HepG2 (cell line): ENCODE results near the gene ACTA2. TPM values are rescaled to one million over a fixed set of nuclear protein-coding genes. Genes with fewer than 3 reads are reported as not detected.

Source experiments
- ATAC-seq: fragments of 200-7000 bp; cut with Tn5 transposase; 3 replicates; pipeline ENCODE4 v1.9.1; 2020; ENCODE audit warnings: mild to moderate bottlenecking, moderate library complexity
- BruUV-seq: library from RNA; stranded (reverse); fragments of 400-500 nt; replicated peaks from 2 replicates; lab custom pipeline; 2021; lab: Mats Ljungman, UMichigan
- CTCF ChIA-PET: fragments of 300-600 bp; formaldehyde crosslinking; extraction: SDS; loops from one replicate; lab custom pipeline; 2021; ENCODE audit warnings: low total read pairs, inconsistent platforms, low intra/inter-chr PET ratio; lab: Yijun Ruan, JAX
- POLR2A ChIA-PET: fragments of 350-600 bp; sonication (Branson Sonifier 250); formaldehyde crosslinking; loops from one replicate; lab custom pipeline; 2020; ENCODE audit warnings: antibody characterized with exemption, inconsistent platforms; lab: Yijun Ruan, JAX
- DNase-seq: peaks from one replicate; pipeline ENCODE4 v3.0.0-alpha.2; 2015; ENCODE audit warnings: low spot score
- FAIRE-seq: peaks from 3 replicates; lab custom pipeline; 2011; peaks lifted over from hg19 to GRCh38; lab: Jason Lieb, UNC
- H2AFZ ChIP-seq: one replicate; pipeline ENCODE4 v1.6.1; 2011; ENCODE audit warnings: low read length, inconsistent platforms
- H3K27ac ChIP-seq: fragments of 300-600 bp; 3 replicates; pipeline ENCODE4 v1.8.0; 2011; ENCODE audit warnings: mixed run types, mild to moderate bottlenecking, mixed read lengths, low read length, inconsistent platforms; ENCODE audit not compliant: insufficient read depth; ENCODE audit errors: extremely low read length
- H3K27me3 ChIP-seq, 2 experiments: fragments of 200-600 bp in 1 of 2; 2 replicates in 1 of 2; 3 replicates in 1 of 2; pipeline versions ENCODE4 v1.6.0 to v1.8.0; 2011; ENCODE audit warnings: low read length in 2 of 2, mild to moderate bottlenecking in 2 of 2, moderate library complexity in 2 of 2, inconsistent platforms in 1 of 2; ENCODE audit not compliant: insufficient read depth in 2 of 2, control insufficient read depth in 1 of 2
- H3K36me3 ChIP-seq, 2 experiments: fragments of 200-600 bp in 1 of 2; replicated peaks in 1 of 2; 2 replicates in 1 of 2; 3 replicates in 1 of 2; pipeline versions ENCODE4 v1.5.1 to v1.8.0; 2011; ENCODE audit warnings: low read length in 2 of 2, inconsistent platforms in 1 of 2; ENCODE audit not compliant: insufficient read depth in 2 of 2, control insufficient read depth in 1 of 2
- H3K4me1 ChIP-seq: 2 replicates; pipeline ENCODE4 v1.5.1; 2012; ENCODE audit warnings: low read length, inconsistent platforms; ENCODE audit not compliant: insufficient read depth
- H3K4me2 ChIP-seq: 2 replicates; pipeline ENCODE4 v1.6.0; 2011; ENCODE audit warnings: low read depth, low read length, inconsistent platforms
- H3K4me3 ChIP-seq, 3 experiments: fragments of 200-600 bp in 1 of 3; sonication (generic), shearing (Covaris generic) in 1 of 3; replicated peaks in 1 of 3; 2 replicates each; pipeline ENCODE4 v1.5.1; 2011 to 2016; ENCODE audit warnings: low read length in 3 of 3, inconsistent platforms in 2 of 3, low read depth in 2 of 3, mild to moderate bottlenecking in 2 of 3, control low read depth in 1 of 3, mixed read lengths in 1 of 3; ENCODE audit not compliant: insufficient read depth in 1 of 3
- H3K79me2 ChIP-seq: one replicate; pipeline ENCODE4 v1.6.1; 2011; ENCODE audit warnings: low read length, inconsistent platforms; ENCODE audit not compliant: insufficient read depth
- H3K9ac ChIP-seq: 2 replicates; pipeline ENCODE4 v1.6.0; 2011; ENCODE audit warnings: mild to moderate bottlenecking, low read depth, low read length, inconsistent platforms; ENCODE audit not compliant: insufficient read depth
- H3K9me3 ChIP-seq: 2 replicates; pipeline ENCODE4 v1.5.1; 2012; ENCODE audit warnings: mild to moderate bottlenecking, low read length
- H4K20me1 ChIP-seq: 2 replicates; pipeline ENCODE4 v1.6.0; 2011; ENCODE audit warnings: inconsistent platforms, mild to moderate bottlenecking, low read length, moderate library complexity; ENCODE audit not compliant: insufficient read depth
- BCLAF1 ChIP-seq: fragments of 450-650 bp; IDR thresholded peaks from 2 replicates; pipeline ENCODE4 v1.6.1; 2017; ENCODE audit warnings: mild to moderate bottlenecking
- ELF3 ChIP-seq: IDR thresholded peaks from 2 replicates; pipeline ENCODE4 v1.6.1; 2016; ENCODE audit warnings: missing genetic modification reagents, missing compliant biosample characterization
- HDAC6 ChIP-seq: fragments of 200-600 bp; sonication (generic); IDR thresholded peaks from 2 replicates; pipeline ENCODE4 v1.7.0; 2017; ENCODE audit warnings: mild to moderate bottlenecking, antibody characterized with exemption, low read length, low read depth
- HOMEZ ChIP-seq: IDR thresholded peaks from 2 replicates; pipeline ENCODE4 v1.6.1; 2016; ENCODE audit warnings: low read depth
- PHF5A ChIP-seq: IDR thresholded peaks from one replicate; pipeline ENCODE4 v1.6.1; 2018; ENCODE audit warnings: low read depth, missing genetic modification reagents; ENCODE audit not compliant: unreplicated experiment
- RELA ChIP-seq: sonication (generic); formaldehyde crosslinking; IDR thresholded peaks from 2 replicates; pipeline ENCODE4 v1.4.0; 2020; ENCODE audit warnings: missing genetic modification reagents
- SALL2 ChIP-seq: sonication (generic); formaldehyde crosslinking; IDR thresholded peaks from 2 replicates; pipeline ENCODE4 v1.8.1; 2023; ENCODE audit warnings: mild to moderate bottlenecking, missing genetic modification reagents, inconsistent platforms
- TCF7L2 ChIP-seq: IDR thresholded peaks from 2 replicates; pipeline ENCODE4 v1.6.1; 2011; ENCODE audit warnings: mild to moderate bottlenecking, low read depth, low read length, moderate library complexity
- TEAD2 ChIP-seq: sonication (generic); formaldehyde crosslinking; IDR thresholded peaks from 2 replicates; pipeline ENCODE4 v1.9.0; 2021; ENCODE audit warnings: missing genetic modification reagents
- ZNF44 ChIP-seq: sonication (generic); formaldehyde crosslinking; IDR thresholded peaks from 2 replicates; pipeline ENCODE4 v1.5.1; 2020; ENCODE audit warnings: mild to moderate bottlenecking, missing genetic modification reagents
- ZNF569 ChIP-seq: sonication (generic); formaldehyde crosslinking; IDR thresholded peaks from 2 replicates; pipeline ENCODE4 v1.5.0; 2020; ENCODE audit warnings: mild to moderate bottlenecking, missing genetic modification reagents, moderate library complexity, borderline replicate concordance
- ZNF776 ChIP-seq: sonication (generic); formaldehyde crosslinking; IDR thresholded peaks from 2 replicates; pipeline ENCODE4 v1.4.0; 2020; ENCODE audit warnings: mild to moderate bottlenecking, missing genetic modification reagents
- WGBS: methylation state at CpG from one replicate; pipeline ENCODE4 v1.1.6; 2017; ENCODE audit warnings: low lambda C conversion rate; 5-methylcytosine and 5-hydroxymethylcytosine counted together
- in situ Hi-C: cut with HindIII; loops from 2 replicates; pipeline ENCODE4 v1.10.0; 2017; ENCODE audit warnings: low pct_unique_long_range_greater_than_20kb; ENCODE audit not compliant: extremely low pct_ligation_motif_present
- intact Hi-C: fragments of 100-400 bp; cut with micrococcal nuclease; formaldehyde crosslinking; loops from one replicate; pipeline ENCODE4 v1.10.0; 2022; ENCODE audit not compliant: unreplicated experiment
- polyA plus RNA-seq, 8 experiments: library from polyadenylated mRNA; depleted of rRNA in 3 of 8; stranded (reverse) in 7 of 8; unstranded in 1 of 8; fragments of >200 nt; fragmentation: Illumina TruSeq in 4 of 8; extraction: Trizol in 4 of 8; gene quantifications; 2 replicates each; pipeline versions ENCODE4 v1.2.1 to v1.2.3, GENCODE V29; 2011 to 2016; ENCODE audit warnings: low read depth in 4 of 8, missing spikeins in 1 of 8, mixed read lengths in 1 of 8; ENCODE audit not compliant: insufficient read depth in 1 of 8
- total RNA-seq, 5 experiments: library from RNA; depleted of rRNA; stranded (reverse); fragments of >200 nt; fragmentation: Illumina TruSeq; extraction: Trizol; gene quantifications; 2 replicates each; pipeline ENCODE4 v1.2.3, GENCODE V29; 2016; ENCODE audit warnings: low read depth in 1 of 5

ACTA2 gene
- total and polyA plus RNA-seq, 2 of the 13 experiments (the other 11 are each of a cell fraction or from before 2014, with no cell fraction given): 21.8 to 59.9 TPM

- no peak overlapping the region for H3K4me3 ChIP-seq
- H3K36me3 ChIP-seq: 0 out of 5 replicates have a peak, but pooled peaks cover 1 to 3% of the 10 kb centered on the region in 2 experiments
- no peak for ATAC-seq
- no peaks in the 10 kb centered on the region for H3K79me2 ChIP-seq
- no peak for TF ChIP-seq RELA (CRISPR knock-in tag)
- TF ChIP-seq TCF7L2: no peak
- TF ChIP-seq ZNF44: no peak
- TF ChIP-seq ZNF569 (CRISPR knock-in tag): no peak
- TF ChIP-seq PHF5A (CRISPR knock-in tag): no peak
- TF ChIP-seq SALL2 (CRISPR knock-in tag): no peak
- no peak for TF ChIP-seq ZNF776
- no peak for TF ChIP-seq HOMEZ
- TF ChIP-seq BCLAF1: no peak
- TF ChIP-seq HDAC6: no peak
- TF ChIP-seq ELF3 (CRISPR knock-in tag): no peak
- TF ChIP-seq TEAD2 (CRISPR knock-in tag): no peak
- WGBS: 92% methylated on average over 1 of the region's 1 CpG
- H2AFZ ChIP-seq: no peak overlapping the region
- no peak for DNase-seq
- no peaks in the 10 kb centered on the region for H3K9me3 ChIP-seq
- in situ Hi-C loops (no loop called here), intact Hi-C loops (no loop called here)
- no peak overlapping the region for H3K9ac ChIP-seq
- BruUV-seq: no TSS peak
- no peaks in the 10 kb centered on the region for H3K4me1 ChIP-seq
- ChIA-PET CTCF (no interaction called here), POLR2A (no interaction called here)
- H3K27me3 ChIP-seq: no peaks in the 10 kb centered on the region
- no peak overlapping the region for H3K27ac ChIP-seq
- H4K20me1 ChIP-seq: no peaks in the 10 kb centered on the region
- FAIRE-seq: no peak
- H3K4me2 ChIP-seq: no peak overlapping the region
Observed at GRCh38 chr10:88946200-88946599, 6.4 kb downstream of the ACTA2 start.
